ENCODE results near the gene SLC35C1. TPM values are rescaled to one million over a fixed set of nuclear protein-coding genes. Genes with fewer than 3 reads are reported as not detected.
A peak's percentile ranks its signal among the peaks of the same experiment; 100 is the strongest.
"Not testable (repeated sequence)": the region's sequence is repeated elsewhere in the genome, so short reads cannot be mapped to it uniquely, and the experiment has no call there.

Gene SLC35C1
- total RNA-seq, 1 experiment from 2014 or later, result 4.8 TPM

GRCh38 chr11:45805305-45806071 lies 539 bp downstream of the SLC35C1 start:
- H3K36me3 ChIP-seq (ENCODE audit: insufficient read depth, low read length), result no peaks in the 10 kb centered on the region
- no peaks in the 10 kb centered on the region for H3K9me2 ChIP-seq (replicated peaks; ENCODE audit: insufficient read depth, low read length)
- no peak overlapping the region for H3K27ac ChIP-seq (ENCODE audit: low read length)
- peak overlapping the region; percentile 95 for H3K4me2 ChIP-seq (ENCODE audit: low read depth, low read length, poor library complexity, severe bottlenecking)
- H3K4me3 ChIP-seq (ENCODE audit: low read length), result peak overlapping the region; percentile 87
- peaks cover 31% of the 10 kb centered on the region for H3K4me1 ChIP-seq (ENCODE audit: low read length)
- no peaks in the 10 kb centered on the region for H3K27me3 ChIP-seq (ENCODE audit: low read length)
- no peaks in the 10 kb centered on the region for H3K9me3 ChIP-seq (ENCODE audit: low read length)
- peak overlapping the region; percentile 86 for H3K9ac ChIP-seq (ENCODE audit: low read length)
- no peak overlapping the region for H2AFZ ChIP-seq (ENCODE audit: low read length)
- H4K20me1 ChIP-seq (ENCODE audit: insufficient read depth, low read depth, low read length), result no peaks in the 10 kb centered on the region
- peaks cover 26% of the 10 kb centered on the region for H3K79me2 ChIP-seq (ENCODE audit: low read length)
- no peak for DNase-seq

- Histone ChIP-seq H4K20me1 (ENCODE audit: insufficient read depth, low read depth, low read length) (no peaks in the 10 kb centered on the region), H3K4me1 (ENCODE audit: low read length) (peaks cover 31% of the 10 kb centered on the region), H3K9ac (ENCODE audit: low read length) (peak overlapping the region; percentile 86), H3K9me2 (replicated peaks; ENCODE audit: insufficient read depth, low read length) (no peaks in the 10 kb centered on the region), H3K4me2 (ENCODE audit: low read depth, low read length, poor library complexity, severe bottlenecking) (peak overlapping the region; percentile 95), H3K36me3 (ENCODE audit: insufficient read depth, low read length) (no peaks in the 10 kb centered on the region), H3K27me3 (ENCODE audit: low read length) (no peaks in the 10 kb centered on the region), H3K9me3 (ENCODE audit: low read length) (no peaks in the 10 kb centered on the region), H2AFZ (ENCODE audit: low read length) (no peak overlapping the region), H3K27ac (ENCODE audit: low read length) (peak overlapping the region; percentile 63), H3K4me3 (ENCODE audit: low read length) (peak overlapping the region; percentile 87), H3K79me2 (ENCODE audit: low read length) (peaks cover 26% of the 10 kb centered on the region)
- DNase-seq, result no peak
These were observed 1.4 kb downstream of the SLC35C1 start for GRCh38 chr11:45806072-45806933.

- no peaks in the 10 kb centered on the region for H3K27me3 ChIP-seq (ENCODE audit: low read length)
- no peaks in the 10 kb centered on the region for H3K9me3 ChIP-seq (ENCODE audit: low read length)
- H3K79me2 ChIP-seq (ENCODE audit: low read length), result peaks cover 26% of the 10 kb centered on the region
- DNase-seq, result peak; percentile 72
- peak overlapping the region; percentile 95 for H3K4me2 ChIP-seq (ENCODE audit: low read depth, low read length, poor library complexity, severe bottlenecking)
- no peaks in the 10 kb centered on the region for H3K36me3 ChIP-seq (ENCODE audit: insufficient read depth, low read length)
- peaks cover 31% of the 10 kb centered on the region for H3K4me1 ChIP-seq (ENCODE audit: low read length)
- no peak overlapping the region for H2AFZ ChIP-seq (ENCODE audit: low read length)
- H3K9me2 ChIP-seq (replicated peaks; ENCODE audit: insufficient read depth, low read length), result no peaks in the 10 kb centered on the region
- H3K4me3 ChIP-seq (ENCODE audit: low read length), result peak overlapping the region; percentile 87
- H4K20me1 ChIP-seq (ENCODE audit: insufficient read depth, low read depth, low read length), result no peaks in the 10 kb centered on the region
- H3K27ac ChIP-seq (ENCODE audit: low read length), result peak overlapping the region; percentile 63
- peak overlapping the region; percentile 86 for H3K9ac ChIP-seq (ENCODE audit: low read length)
These were observed 2.2 kb downstream of the SLC35C1 start for GRCh38 chr11:45806937-45807791.

- no peak for DNase-seq
- Histone ChIP-seq H3K4me2 (ENCODE audit: low read depth, low read length, poor library complexity, severe bottlenecking) (peak overlapping the region; percentile 95), H3K27ac (ENCODE audit: low read length) (peak overlapping the region; percentile 63), H3K4me1 (ENCODE audit: low read length) (peaks cover 31% of the 10 kb centered on the region), H3K36me3 (ENCODE audit: insufficient read depth, low read length) (no peaks in the 10 kb centered on the region), H3K9me3 (ENCODE audit: low read length) (no peaks in the 10 kb centered on the region), H3K9ac (ENCODE audit: low read length) (peak overlapping the region; percentile 86), H3K4me3 (ENCODE audit: low read length) (peak overlapping the region; percentile 87), H3K79me2 (ENCODE audit: low read length) (peaks cover 26% of the 10 kb centered on the region), H4K20me1 (ENCODE audit: insufficient read depth, low read depth, low read length) (no peaks in the 10 kb centered on the region), H3K9me2 (replicated peaks; ENCODE audit: insufficient read depth, low read length) (no peaks in the 10 kb centered on the region), H3K27me3 (ENCODE audit: low read length) (no peaks in the 10 kb centered on the region), H2AFZ (ENCODE audit: low read length) (no peak overlapping the region)
These were observed 2.9 kb downstream of the SLC35C1 start for GRCh38 chr11:45807792-45808238.

- not testable (repeated sequence) for DNase-seq; H3K4me2 ChIP-seq (ENCODE audit: low read depth, low read length, poor library complexity, severe bottlenecking); H3K4me3 ChIP-seq (ENCODE audit: low read length); H3K9me2 ChIP-seq (replicated peaks; ENCODE audit: insufficient read depth, low read length); H3K27me3 ChIP-seq (ENCODE audit: low read length); H2AFZ ChIP-seq (ENCODE audit: low read length); H3K27ac ChIP-seq (ENCODE audit: low read length); H3K9ac ChIP-seq (ENCODE audit: low read length); H4K20me1 ChIP-seq (ENCODE audit: insufficient read depth, low read depth, low read length); H3K9me3 ChIP-seq (ENCODE audit: low read length); H3K36me3 ChIP-seq (ENCODE audit: insufficient read depth, low read length)
- H3K79me2 ChIP-seq (ENCODE audit: low read length), result peaks cover 26% of the 10 kb centered on the region
- peaks cover 31% of the 10 kb centered on the region for H3K4me1 ChIP-seq (ENCODE audit: low read length)
These were observed 3.5 kb downstream of the SLC35C1 start for GRCh38 chr11:45808427-45808826.

- H4K20me1 ChIP-seq (ENCODE audit: insufficient read depth, low read depth, low read length), result no peaks in the 10 kb centered on the region
- H3K4me2 ChIP-seq (ENCODE audit: low read depth, low read length, poor library complexity, severe bottlenecking), result no peak overlapping the region
- H3K9me3 ChIP-seq (ENCODE audit: low read length), result no peaks in the 10 kb centered on the region
- no peak overlapping the region for H3K9ac ChIP-seq (ENCODE audit: low read length)
- no peaks in the 10 kb centered on the region for H3K27me3 ChIP-seq (ENCODE audit: low read length)
- no peak overlapping the region for H2AFZ ChIP-seq (ENCODE audit: low read length)
- H3K4me3 ChIP-seq (ENCODE audit: low read length), result no peak overlapping the region
- DNase-seq, result no peak
- peaks cover 25% of the 10 kb centered on the region for H3K4me1 ChIP-seq (ENCODE audit: low read length)
- H3K27ac ChIP-seq (ENCODE audit: low read length), result no peak overlapping the region
- peaks cover 26% of the 10 kb centered on the region for H3K79me2 ChIP-seq (ENCODE audit: low read length)
- no peaks in the 10 kb centered on the region for H3K36me3 ChIP-seq (ENCODE audit: insufficient read depth, low read length)
- no peaks in the 10 kb centered on the region for H3K9me2 ChIP-seq (replicated peaks; ENCODE audit: insufficient read depth, low read length)
These were observed 4.8 kb downstream of the SLC35C1 start for GRCh38 chr11:45809456-45810395.

GRCh38 chr11:45810431-45811108 lies 5.6 kb downstream of the SLC35C1 start:
- no peaks in the 10 kb centered on the region for H3K36me3 ChIP-seq (ENCODE audit: insufficient read depth, low read length)
- no peak overlapping the region for H3K4me3 ChIP-seq (ENCODE audit: low read length)
- H3K27ac ChIP-seq (ENCODE audit: low read length), result no peak overlapping the region
- no peaks in the 10 kb centered on the region for H4K20me1 ChIP-seq (ENCODE audit: insufficient read depth, low read depth, low read length)
- no peak overlapping the region for H3K4me2 ChIP-seq (ENCODE audit: low read depth, low read length, poor library complexity, severe bottlenecking)
- no peaks in the 10 kb centered on the region for H3K9me3 ChIP-seq (ENCODE audit: low read length)
- peaks cover 23% of the 10 kb centered on the region for H3K79me2 ChIP-seq (ENCODE audit: low read length)
- DNase-seq, result no peak
- no peaks in the 10 kb centered on the region for H3K9me2 ChIP-seq (replicated peaks; ENCODE audit: insufficient read depth, low read length)
- no peak overlapping the region for H3K9ac ChIP-seq (ENCODE audit: low read length)
- no peak overlapping the region for H2AFZ ChIP-seq (ENCODE audit: low read length)
- no peaks in the 10 kb centered on the region for H3K27me3 ChIP-seq (ENCODE audit: low read length)
- peaks cover 24% of the 10 kb centered on the region for H3K4me1 ChIP-seq (ENCODE audit: low read length)
